Keratinocyte (primary cell): ENCODE measurements around the gene HAND2. TPM values are rescaled to one million over a fixed set of nuclear protein-coding genes. Genes with fewer than 3 reads are reported as not detected.

Experiments
- DNase-seq: peaks from one replicate; pipeline ENCODE4 v3.0.0-alpha.2; 2011; ENCODE audit warnings: low read depth, missing footprints, low spot score
- FAIRE-seq: peaks from 2 replicates; lab custom pipeline; 2011; peaks lifted over from hg19 to GRCh38; lab: Jason Lieb, UNC
- H2AFZ ChIP-seq: 2 replicates; pipeline ENCODE4 v1.6.0; 2012; ENCODE audit warnings: low read length, control low read depth, inconsistent platforms; ENCODE audit not compliant: control insufficient read depth
- H3K27ac ChIP-seq: 2 replicates; pipeline ENCODE4 v1.5.1; 2011; ENCODE audit warnings: low read length; ENCODE audit not compliant: control insufficient read depth, insufficient read depth
- H3K27me3 ChIP-seq: 3 replicates; pipeline ENCODE4 v1.6.0; 2011; ENCODE audit warnings: low read length; ENCODE audit not compliant: control insufficient read depth, insufficient read depth; ENCODE audit errors: extremely low read depth
- H3K36me3 ChIP-seq, 2 experiments: 2 replicates in 1 of 2; 3 replicates in 1 of 2; pipeline ENCODE4 v1.5.1; 2011; ENCODE audit warnings: low read length in 2 of 2, mild to moderate bottlenecking in 1 of 2; ENCODE audit not compliant: control insufficient read depth in 2 of 2, insufficient read depth in 2 of 2; ENCODE audit errors: extremely low read depth in 1 of 2
- H3K4me1 ChIP-seq: 3 replicates; pipeline ENCODE4 v1.5.1; 2011; ENCODE audit warnings: low read length; ENCODE audit not compliant: control insufficient read depth, insufficient read depth; ENCODE audit errors: extremely low read depth
- H3K4me2 ChIP-seq: 3 replicates; pipeline ENCODE4 v1.6.0; 2011; ENCODE audit warnings: low read depth, low read length; ENCODE audit not compliant: control insufficient read depth, insufficient read depth; ENCODE audit errors: extremely low read depth
- H3K4me3 ChIP-seq, 3 experiments: fragments of 200-600 bp in 1 of 3; sonication (generic) in 1 of 3; 2 replicates in 2 of 3; 3 replicates in 1 of 3; pipeline ENCODE4 v1.5.1; 2011 to 2016; ENCODE audit warnings: low read length in 3 of 3, mild to moderate bottlenecking in 3 of 3, control low read depth in 2 of 3, inconsistent platforms in 1 of 3, low read depth in 1 of 3, mixed read lengths in 1 of 3, mixed run types in 1 of 3, moderate library complexity in 1 of 3; ENCODE audit not compliant: control insufficient read depth in 2 of 3, insufficient read depth in 2 of 3; ENCODE audit errors: extremely low read depth in 1 of 3
- H3K79me2 ChIP-seq: 2 replicates; pipeline ENCODE4 v1.6.0; 2012; ENCODE audit warnings: low read length; ENCODE audit not compliant: control insufficient read depth, insufficient read depth
- H3K9ac ChIP-seq: 3 replicates; pipeline ENCODE4 v1.6.0; 2011; ENCODE audit warnings: low read length; ENCODE audit not compliant: control insufficient read depth, insufficient read depth; ENCODE audit errors: extremely low read depth
- H3K9me1 ChIP-seq: 3 replicates; pipeline ENCODE4 v1.6.0; 2011; ENCODE audit warnings: low read length; ENCODE audit not compliant: control insufficient read depth, insufficient read depth; ENCODE audit errors: extremely low read depth
- H3K9me3 ChIP-seq: 2 replicates; pipeline ENCODE4 v1.5.1; 2012; ENCODE audit warnings: low read depth, low read length; ENCODE audit not compliant: control insufficient read depth
- H4K20me1 ChIP-seq: 3 replicates; pipeline ENCODE4 v1.6.0; 2011; ENCODE audit warnings: low read length; ENCODE audit not compliant: control insufficient read depth, insufficient read depth; ENCODE audit errors: extremely low read depth
- EZH2 ChIP-seq: IDR thresholded peaks from one replicate; pipeline ENCODE4 v1.6.1; 2012; ENCODE audit warnings: inconsistent platforms, mild to moderate bottlenecking, low read length, moderate library complexity
- dilution Hi-C: fragments of 300-500 bp; cut with MboI; formaldehyde crosslinking; loops from one replicate; pipeline ENCODE4 v1.7.0; 2020; ENCODE audit warnings: low sequenced_read_pairs; ENCODE audit not compliant: extremely low pct_ligation_motif_present
- polyA plus RNA-seq, 5 experiments: library from polyadenylated mRNA; depleted of rRNA in 3 of 5; stranded (reverse) in 3 of 5; stranded (forward) in 1 of 5; unstranded in 1 of 5; fragments of >200 nt; gene quantifications; 1 replicate in 1 of 5; 2 replicates in 3 of 5; 3 replicates in 1 of 5; pipeline versions ENCODE4 v1.2.1 to v1.2.3, GENCODE V29; 2011 to 2012; ENCODE audit warnings: missing spikeins in 2 of 5, low read depth in 1 of 5, low replicate concordance in 1 of 5
- TF ChIP-seq, protein P1 (sequence below), 3 experiments: IDR thresholded peaks in 1 of 3; conservative IDR thresholded peaks in 1 of 3; optimal IDR thresholded peaks in 1 of 3; 2 replicates in 2 of 3; 3 replicates in 1 of 3; pipeline versions ENCODE3 to v1.5.1; 2011; ENCODE audit warnings: low read length in 3 of 3, mild to moderate bottlenecking in 3 of 3, moderate library complexity in 2 of 3, control low read depth in 1 of 3, inconsistent platforms in 1 of 3; ENCODE audit not compliant: insufficient read depth in 2 of 3; ENCODE audit errors: extremely low read depth in 1 of 3

HAND2 gene
- polyA plus RNA-seq, 1 donor (not counting 4 experiments of a cell fraction or from before 2014, with no cell fraction given) = not detected

DNA sequence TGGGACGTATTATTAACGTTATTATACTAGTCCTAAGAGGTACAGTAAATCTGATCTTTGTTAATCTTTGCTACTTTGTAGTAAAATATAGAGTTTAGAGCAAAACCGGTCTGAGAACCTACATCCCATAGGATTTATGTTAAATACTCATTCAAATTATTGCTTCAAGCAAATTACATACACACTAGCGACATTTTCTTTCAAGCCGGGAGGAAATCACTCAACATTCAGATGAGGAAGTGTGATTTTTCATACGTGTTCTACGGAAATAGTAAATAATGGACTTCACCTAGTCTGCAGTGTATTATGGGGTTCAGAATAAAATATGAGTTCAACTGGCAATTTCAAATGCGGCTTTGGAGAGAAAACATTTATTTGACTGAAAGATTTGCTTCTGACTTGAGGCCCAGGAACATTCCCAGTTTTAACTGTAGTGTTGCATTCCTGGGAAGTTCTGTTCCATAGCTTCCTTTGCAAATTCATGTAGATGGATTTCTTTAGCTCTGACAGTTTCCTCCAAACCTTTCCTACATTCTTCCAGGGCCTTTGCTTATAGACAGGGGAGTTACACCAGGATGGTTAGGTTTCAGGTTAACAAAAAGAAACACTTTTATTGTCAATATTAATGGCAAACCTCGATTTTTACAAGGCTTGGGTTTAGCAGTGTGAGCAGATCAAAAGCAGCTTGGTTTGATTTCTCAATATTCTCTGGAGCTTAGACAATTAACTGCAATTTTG lies 5.3 kb upstream of the HAND2 start:
- Histone ChIP-seq H3K4me3 (no peak overlapping the region), H3K27ac (no peak overlapping the region), H2AFZ (no peak overlapping the region), H3K4me2 (no peak overlapping the region), H3K4me1 (no peaks in the 10 kb centered on the region), H3K27me3 (peaks cover 89% of the 10 kb centered on the region), H3K9me3 (peaks cover 2% of the 10 kb centered on the region), H3K9me1 (no peaks in the 10 kb centered on the region), H4K20me1 (peaks cover 3% of the 10 kb centered on the region), H3K79me2 (no peaks in the 10 kb centered on the region), H3K9ac (no peak overlapping the region), H3K36me3 (no peaks in the 10 kb centered on the region)
- dilution Hi-C loops = no loop called here
- FAIRE-seq (no peak), DNase-seq (no peak)
- TF ChIP-seq EZH2 = no peak
- TF ChIP-seq, protein P1, sequence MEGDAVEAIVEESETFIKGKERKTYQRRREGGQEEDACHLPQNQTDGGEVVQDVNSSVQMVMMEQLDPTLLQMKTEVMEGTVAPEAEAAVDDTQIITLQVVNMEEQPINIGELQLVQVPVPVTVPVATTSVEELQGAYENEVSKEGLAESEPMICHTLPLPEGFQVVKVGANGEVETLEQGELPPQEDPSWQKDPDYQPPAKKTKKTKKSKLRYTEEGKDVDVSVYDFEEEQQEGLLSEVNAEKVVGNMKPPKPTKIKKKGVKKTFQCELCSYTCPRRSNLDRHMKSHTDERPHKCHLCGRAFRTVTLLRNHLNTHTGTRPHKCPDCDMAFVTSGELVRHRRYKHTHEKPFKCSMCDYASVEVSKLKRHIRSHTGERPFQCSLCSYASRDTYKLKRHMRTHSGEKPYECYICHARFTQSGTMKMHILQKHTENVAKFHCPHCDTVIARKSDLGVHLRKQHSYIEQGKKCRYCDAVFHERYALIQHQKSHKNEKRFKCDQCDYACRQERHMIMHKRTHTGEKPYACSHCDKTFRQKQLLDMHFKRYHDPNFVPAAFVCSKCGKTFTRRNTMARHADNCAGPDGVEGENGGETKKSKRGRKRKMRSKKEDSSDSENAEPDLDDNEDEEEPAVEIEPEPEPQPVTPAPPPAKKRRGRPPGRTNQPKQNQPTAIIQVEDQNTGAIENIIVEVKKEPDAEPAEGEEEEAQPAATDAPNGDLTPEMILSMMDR (optimal IDR thresholded peaks at IDR 0.05 in 1 of 3, IDR thresholded peaks at IDR 0.05 in 1 of 3, conservative IDR thresholded peaks at IDR 0.05 in 1 of 3; ENCODE audit: extremely low read depth in 1 of 3, insufficient read depth in 2 of 3, low read length in 3 of 3) = no peak

DNA sequence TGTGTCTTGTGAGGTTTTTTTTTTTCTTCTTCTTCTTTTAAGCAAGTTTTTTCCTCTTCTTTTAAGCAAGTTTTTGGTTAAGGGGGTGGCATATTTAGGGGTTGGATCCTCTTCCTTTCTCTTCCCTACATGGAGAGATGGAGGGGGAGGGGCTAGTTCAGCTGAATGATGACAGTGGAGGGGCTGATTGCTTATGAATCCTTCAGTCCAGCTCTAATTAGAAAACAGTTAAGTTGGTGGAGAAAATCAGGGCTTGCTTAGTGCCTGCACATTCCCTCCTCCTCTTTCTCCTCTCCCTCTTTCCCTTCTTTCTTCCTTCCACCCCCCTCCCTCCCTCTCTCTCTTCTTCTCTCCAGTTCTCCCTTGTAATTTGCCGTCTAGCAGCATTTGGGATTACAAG lies 4.4 kb upstream of the HAND2 start:
- dilution Hi-C loops = no loop called here
- TF ChIP-seq, protein P1 (optimal IDR thresholded peaks at IDR 0.05 in 1 of 3, IDR thresholded peaks at IDR 0.05 in 1 of 3, conservative IDR thresholded peaks at IDR 0.05 in 1 of 3; ENCODE audit: extremely low read depth in 1 of 3, insufficient read depth in 2 of 3, low read length in 3 of 3) = no peak
- TF ChIP-seq EZH2 = no peak
- Histone ChIP-seq H3K9me1 (no peaks in the 10 kb centered on the region), H3K27me3 (peaks cover 92% of the 10 kb centered on the region), H3K4me2 (no peak overlapping the region), H3K27ac (no peak overlapping the region), H3K4me1 (no peaks in the 10 kb centered on the region), H3K36me3 (no peaks in the 10 kb centered on the region), H3K4me3 (no peak overlapping the region), H3K9ac (no peak overlapping the region), H2AFZ (no peak overlapping the region), H3K9me3 (peaks cover 2% of the 10 kb centered on the region), H4K20me1 (peaks cover 3% of the 10 kb centered on the region), H3K79me2 (no peaks in the 10 kb centered on the region)
- DNase-seq (no peak), FAIRE-seq (no peak)
